Gastroesophageal sphincter (tissue), 4 donors: ENCODE results near the gene NOTUM. TPM values are rescaled to one million over a fixed set of nuclear protein-coding genes. Genes with fewer than 3 reads are reported as not detected.

ENCODE experiments used
- ATAC-seq: fragments of 150-250 bp; one replicate; pipeline ENCODE4 v1.9.1; 2016; ENCODE audit warnings: mild to moderate bottlenecking, moderate library complexity
- H3K27ac ChIP-seq, 4 donors: fragments of 200-600 bp; sonication (generic) in 3 of 4; 1 replicate in 3 of 4; 2 replicates in 1 of 4; pipeline ENCODE4 v1.5.1; 2016 to 2019
- H3K27me3 ChIP-seq: fragments of 200-600 bp; sonication (generic); one replicate; pipeline ENCODE4 v1.5.1; 2019
- H3K36me3 ChIP-seq, 2 donors: fragments of 200-600 bp; sonication (generic); one replicate each; pipeline ENCODE4 v1.5.1; 2019; ENCODE audit warnings: control low read depth in 1 of 2
- H3K4me1 ChIP-seq, 3 donors: fragments of 200-600 bp; sonication (generic); 1 replicate in 2 of 3; 2 replicates in 1 of 3; pipeline ENCODE4 v1.5.1; 2016 to 2019; ENCODE audit warnings: control low read depth in 2 of 3
- H3K4me3 ChIP-seq, 2 donors: fragments of 200-600 bp; sonication (generic); one replicate each; pipeline ENCODE4 v1.5.1; 2019; ENCODE audit warnings: mild to moderate bottlenecking in 1 of 2, moderate library complexity in 1 of 2
- H3K9me3 ChIP-seq, 3 donors: fragments of 200-600 bp; sonication (generic); one replicate each; pipeline ENCODE4 v1.5.1; 2017 to 2019; ENCODE audit warnings: control low read depth in 2 of 3
- EP300 ChIP-seq: sonication (generic); formaldehyde crosslinking; IDR thresholded peaks from one replicate; pipeline ENCODE4 v1.6.1; 2017; ENCODE audit warnings: antibody characterized with exemption, mild to moderate bottlenecking
- POLR2A ChIP-seq, 2 donors: fragments of 450-650 bp; IDR thresholded peaks; one replicate each; pipeline ENCODE4 v1.6.1; 2017; ENCODE audit warnings: antibody characterized with exemption in 2 of 2, mild to moderate bottlenecking in 2 of 2, moderate library complexity in 1 of 2
- POLR2AphosphoS5 ChIP-seq: sonication (generic); formaldehyde crosslinking; IDR thresholded peaks from one replicate; pipeline ENCODE4 v1.6.1; 2017; ENCODE audit warnings: antibody characterized with exemption
- WGBS, 2 donors: methylation state at CpG; one replicate each; pipeline ENCODE4 v1.1.5; 2018; ENCODE audit warnings: low coverage in 1 of 2; 5-methylcytosine and 5-hydroxymethylcytosine counted together
- total RNA-seq, 4 donors: library from RNA; depleted of rRNA; stranded (reverse); fragments of >200 nt; gene quantifications; one replicate each; pipeline ENCODE4 v1.1.0, GENCODE V29; 2016
- TF ChIP-seq, protein P1 (sequence below), 4 experiments: fragments of 200-600 bp in 2 of 4; fragments of 450-650 bp in 2 of 4; sonication (generic) in 1 of 4; IDR thresholded peaks; one replicate each; pipeline ENCODE4 v1.5.1; 2017 to 2019; ENCODE audit warnings: antibody characterized with exemption in 4 of 4, mild to moderate bottlenecking in 2 of 4, moderate library complexity in 2 of 4

Gene NOTUM
- total RNA-seq, 4 donors from 2014 or later: 0.22 TPM; not detected in 3

DNA sequence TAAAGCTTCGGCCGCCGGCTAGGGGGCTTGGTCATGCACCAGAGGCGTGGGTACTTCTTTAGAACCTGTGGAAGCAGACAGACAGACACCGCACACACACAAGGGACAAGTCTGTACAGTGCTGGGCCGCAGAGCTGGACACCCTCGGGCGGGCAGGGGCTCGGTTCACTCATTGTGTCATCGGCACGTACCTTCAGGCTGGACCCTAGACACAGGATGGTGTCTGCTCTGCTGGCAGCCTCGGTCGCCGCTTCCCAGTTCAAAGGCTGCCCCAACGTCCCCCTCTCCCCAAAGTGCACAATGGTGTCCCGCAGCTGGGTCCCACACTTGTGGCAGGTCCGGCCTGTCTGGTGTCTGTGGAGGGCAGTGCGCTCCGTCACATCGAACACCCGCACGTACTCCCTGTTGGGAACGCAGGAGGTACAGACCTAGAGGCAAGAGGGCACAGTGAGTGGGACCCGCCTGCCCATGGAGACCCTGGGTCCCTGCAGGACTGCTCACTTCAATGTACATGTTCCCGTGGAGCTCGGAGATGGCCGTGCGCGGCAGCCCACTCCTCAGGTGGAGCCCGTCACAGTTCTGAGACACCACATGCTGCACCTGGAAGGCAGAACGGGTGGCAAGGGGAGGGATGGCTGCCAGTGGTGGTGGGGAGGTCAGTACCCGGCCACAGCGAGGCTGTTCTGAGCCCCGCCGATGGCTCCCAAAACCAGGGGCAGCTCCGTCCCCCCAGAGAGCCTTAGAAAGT, 46.7 kb downstream of the NOTUM start:
- 85% methylated on average over 9 of the region's 36 CpGs; no CpG with 5 or more reads in 1 of the 2 donors for WGBS, 2 donors
- no peaks in the 10 kb centered on the region for H3K27me3 ChIP-seq
- no peaks in the 10 kb centered on the region for H3K9me3 ChIP-seq
- ATAC-seq: no peak
- no peak overlapping the region for H3K4me3 ChIP-seq
- peaks cover 0 to 50% of the 10 kb centered on the region in 2 donors for H3K36me3 ChIP-seq
- H3K27ac ChIP-seq: no peak overlapping the region
- peaks cover 6 to 55% (median 21%) of the 10 kb centered on the region in 3 donors for H3K4me1 ChIP-seq
- TF ChIP-seq POLR2A (IDR thresholded peaks at IDR 0.05) (no peak), EP300 (no peak), POLR2AphosphoS5 (no peak)
- TF ChIP-seq, protein P1, sequence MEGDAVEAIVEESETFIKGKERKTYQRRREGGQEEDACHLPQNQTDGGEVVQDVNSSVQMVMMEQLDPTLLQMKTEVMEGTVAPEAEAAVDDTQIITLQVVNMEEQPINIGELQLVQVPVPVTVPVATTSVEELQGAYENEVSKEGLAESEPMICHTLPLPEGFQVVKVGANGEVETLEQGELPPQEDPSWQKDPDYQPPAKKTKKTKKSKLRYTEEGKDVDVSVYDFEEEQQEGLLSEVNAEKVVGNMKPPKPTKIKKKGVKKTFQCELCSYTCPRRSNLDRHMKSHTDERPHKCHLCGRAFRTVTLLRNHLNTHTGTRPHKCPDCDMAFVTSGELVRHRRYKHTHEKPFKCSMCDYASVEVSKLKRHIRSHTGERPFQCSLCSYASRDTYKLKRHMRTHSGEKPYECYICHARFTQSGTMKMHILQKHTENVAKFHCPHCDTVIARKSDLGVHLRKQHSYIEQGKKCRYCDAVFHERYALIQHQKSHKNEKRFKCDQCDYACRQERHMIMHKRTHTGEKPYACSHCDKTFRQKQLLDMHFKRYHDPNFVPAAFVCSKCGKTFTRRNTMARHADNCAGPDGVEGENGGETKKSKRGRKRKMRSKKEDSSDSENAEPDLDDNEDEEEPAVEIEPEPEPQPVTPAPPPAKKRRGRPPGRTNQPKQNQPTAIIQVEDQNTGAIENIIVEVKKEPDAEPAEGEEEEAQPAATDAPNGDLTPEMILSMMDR (IDR thresholded peaks at IDR 0.05): no peak

DNA sequence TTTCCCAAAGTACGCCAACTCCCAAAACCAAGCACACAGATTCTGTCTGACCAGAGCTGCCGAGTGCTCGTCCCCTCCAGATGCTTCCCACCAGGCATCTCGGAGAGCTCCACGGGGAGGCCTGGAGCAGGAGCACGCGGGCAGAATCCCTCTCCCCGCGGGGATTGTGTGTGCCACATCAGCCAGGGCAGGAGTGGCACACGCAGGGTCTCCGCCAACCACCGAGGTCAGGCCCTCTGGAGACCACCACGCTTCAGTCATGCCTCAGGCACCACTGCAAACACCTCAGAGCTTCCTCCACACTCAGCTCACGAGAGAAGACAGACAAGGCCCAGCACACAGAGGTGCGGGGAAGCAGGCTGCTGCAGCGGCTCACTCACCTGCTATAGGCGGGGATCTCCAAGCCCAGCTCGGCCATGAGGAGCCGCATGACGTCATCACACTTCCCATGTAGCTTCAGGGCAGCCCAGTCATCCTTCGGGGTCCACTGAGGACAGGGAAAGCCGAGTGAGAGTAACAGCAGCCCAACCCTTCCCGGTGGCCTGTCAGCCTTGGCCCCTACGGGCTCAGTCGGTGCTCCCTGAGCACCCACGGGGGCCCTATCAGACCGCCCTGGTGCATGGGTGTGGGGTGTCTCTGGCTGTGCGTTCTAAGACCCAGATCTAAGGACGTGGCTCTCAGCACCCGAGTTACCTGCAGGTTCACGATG, 47.4 kb downstream of the NOTUM start:
- ATAC-seq: no peak
- Histone ChIP-seq H3K27me3 (no peaks in the 10 kb centered on the region), H3K9me3 (no peaks in the 10 kb centered on the region), H3K27ac (no peak overlapping the region), H3K4me3 (no peak overlapping the region), H3K4me1 (peaks cover 6 to 48% (median 20%) of the 10 kb centered on the region in 3 donors), H3K36me3 (peaks cover 0 to 51% of the 10 kb centered on the region in 2 donors)
- TF ChIP-seq EP300 (no peak), POLR2A (IDR thresholded peaks at IDR 0.05) (no peak), POLR2AphosphoS5 (no peak)
- TF ChIP-seq, protein P1 (IDR thresholded peaks at IDR 0.05): no peak
- WGBS, 2 donors: 94 to 100% methylated on average over 2 to 3 of the region's 31 CpGs

DNA sequence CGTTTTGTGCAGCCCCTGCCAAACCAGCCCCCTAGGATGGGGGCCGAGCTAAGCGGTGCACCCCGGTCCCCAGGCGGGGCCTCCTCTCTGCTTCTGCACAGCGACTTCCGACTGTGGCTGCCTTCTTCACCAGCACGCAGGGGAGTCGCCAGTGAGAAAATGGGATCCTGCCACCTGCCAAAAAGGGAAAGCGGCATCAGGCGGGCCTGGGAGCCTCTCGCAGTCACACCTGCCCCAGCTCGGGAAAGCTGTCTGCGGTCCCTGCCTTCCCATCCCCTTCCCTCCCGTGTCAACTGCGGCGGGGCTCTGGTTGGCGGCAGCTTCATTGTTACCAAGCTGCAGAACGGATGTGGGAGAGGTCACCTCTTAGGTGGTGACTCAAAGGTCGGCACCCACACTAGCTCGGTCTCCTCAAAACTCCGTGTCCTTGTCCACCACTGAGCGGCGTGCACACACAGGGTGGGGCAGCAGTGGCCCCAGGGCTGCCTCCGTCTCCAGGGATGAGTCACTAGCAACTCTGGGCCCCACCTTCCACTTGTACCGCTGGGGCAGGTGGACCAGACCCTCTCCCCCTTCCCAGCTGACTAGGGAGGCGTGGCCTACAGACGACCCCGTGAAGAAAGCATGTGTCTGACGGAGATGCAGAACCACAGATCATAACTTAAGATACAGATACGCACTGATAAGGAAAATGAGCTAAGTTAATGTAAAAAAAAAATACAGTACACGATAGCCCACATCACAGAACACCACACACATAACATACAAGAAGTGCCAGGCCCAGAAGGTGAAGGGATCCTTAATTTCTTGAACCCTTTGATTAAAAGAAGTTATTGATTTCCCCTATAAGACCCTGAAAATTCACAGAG, 48.3 kb downstream of the NOTUM start:
- H3K27ac ChIP-seq: peak overlapping the region in 1 of 4 donors; percentile 88
- no peaks in the 10 kb centered on the region for H3K9me3 ChIP-seq
- peaks cover 0 to 60% of the 10 kb centered on the region in 2 donors for H3K36me3 ChIP-seq
- H3K4me3 ChIP-seq: no peak overlapping the region
- TF ChIP-seq POLR2A (IDR thresholded peaks at IDR 0.05): no peak
- TF ChIP-seq, protein P1 (IDR thresholded peaks at IDR 0.05): no peak
- no peak for TF ChIP-seq POLR2AphosphoS5
- no peak for TF ChIP-seq EP300
- 93 to 100% methylated on average over 1 to 6 of the region's 32 CpGs for WGBS, 2 donors
- H3K27me3 ChIP-seq: no peaks in the 10 kb centered on the region
- H3K4me1 ChIP-seq: peaks cover 6 to 42% (median 16%) of the 10 kb centered on the region in 3 donors
- ATAC-seq: no peak

DNA sequence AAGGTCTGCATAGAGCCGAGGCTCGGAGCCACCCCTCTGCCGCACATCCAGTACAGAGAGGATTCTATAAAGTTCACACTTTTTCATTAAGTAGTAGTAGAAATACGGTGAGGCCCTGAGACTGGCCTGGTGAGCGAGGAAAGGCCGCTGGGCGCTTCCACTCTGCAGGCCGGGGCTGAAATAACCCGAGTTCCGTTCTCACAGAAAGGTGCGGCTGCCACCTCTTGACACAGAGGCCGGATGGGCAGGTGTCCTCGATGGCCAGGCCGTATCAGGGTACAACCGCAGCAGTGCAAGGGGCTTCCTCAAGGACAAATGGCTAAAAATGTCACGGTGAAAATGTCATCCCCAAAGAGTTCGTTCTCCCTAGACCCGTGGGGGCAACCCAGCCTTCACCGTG, 49.0 kb downstream of the NOTUM start:
- no peak for TF ChIP-seq EP300
- TF ChIP-seq, protein P1 (IDR thresholded peaks at IDR 0.05): no peak
- TF ChIP-seq POLR2A (IDR thresholded peaks at IDR 0.05): no peak
- no peak for TF ChIP-seq POLR2AphosphoS5
- H3K4me3 ChIP-seq: peak overlapping the region in 1 of 2 donors; percentile 84
- ATAC-seq: no peak
- peak overlapping the region; percentile 10 to 88 (median 80) for H3K27ac ChIP-seq
- no peaks in the 10 kb centered on the region for H3K9me3 ChIP-seq
- H3K36me3 ChIP-seq: peaks cover 0 to 67% of the 10 kb centered on the region in 2 donors
- peaks cover 3 to 35% (median 11%) of the 10 kb centered on the region in 3 donors for H3K4me1 ChIP-seq
- WGBS, 2 donors: 89 to 100% methylated on average over 3 to 7 of the region's 19 CpGs
- H3K27me3 ChIP-seq: no peaks in the 10 kb centered on the region
